GM21619 (cell line): ENCODE results near the gene KRT83.

ENCODE experiments used
- ATAC-seq: cut with Tn5 transposase; IDR thresholded peaks from one replicate; pipeline ENCODE4 v1.9.1; 2021; ENCODE audit not compliant: unreplicated experiment

KRT83 gene

GRCh38 chr12:52267266-52267665 lies 53.9 kb downstream of the KRT83 start:
- ATAC-seq, result no peak

GRCh38 chr12:52266514-52266913 lies 54.7 kb downstream of the KRT83 start:
- ATAC-seq, result no peak

GRCh38 chr12:52264435-52264825 lies 56.8 kb downstream of the KRT83 start:
- no peak for ATAC-seq
